HepG2 (cell line): ENCODE results near the gene CERS6.

Source experiments
- BRD4 ChIP-seq: sonication (generic); formaldehyde crosslinking; IDR thresholded peaks from 2 replicates; pipeline ENCODE4 v1.4.0; 2020; ENCODE audit warnings: missing genetic modification reagents
- ETV6 ChIP-seq: sonication (generic); formaldehyde crosslinking; conservative IDR thresholded peaks from 2 replicates; pipeline ENCODE4 v1.4.0; 2020; ENCODE audit warnings: missing genetic modification reagents
- RAD21 ChIP-seq: fragments of 450-650 bp; formaldehyde crosslinking; IDR thresholded peaks from 2 replicates; pipeline ENCODE4 v1.5.0; 2020; ENCODE audit warnings: mild to moderate bottlenecking
- STAT5B ChIP-seq: sonication (generic); formaldehyde crosslinking; IDR thresholded peaks from 2 replicates; pipeline ENCODE4 v1.4.0; 2020; ENCODE audit warnings: missing genetic modification reagents
- TAF1 ChIP-seq: sonication (generic); formaldehyde crosslinking; IDR thresholded peaks from 2 replicates; pipeline ENCODE4 v1.4.0; 2020; ENCODE audit warnings: missing genetic modification reagents
- TP53 ChIP-seq: sonication (generic); formaldehyde crosslinking; conservative IDR thresholded peaks from 2 replicates; pipeline ENCODE4 v1.4.0; 2020; ENCODE audit warnings: missing genetic modification reagents
- YY1 ChIP-seq: IDR thresholded peaks from 2 replicates; pipeline ENCODE4 v1.6.1; 2011; ENCODE audit warnings: low read length, low read depth, moderate library complexity, mild to moderate bottlenecking; ENCODE audit not compliant: insufficient read depth, insufficient replicate concordance
- ZNF546 ChIP-seq: sonication (generic); formaldehyde crosslinking; conservative IDR thresholded peaks from 2 replicates; pipeline ENCODE4 v1.8.1; 2023; ENCODE audit warnings: mild to moderate bottlenecking, missing genetic modification reagents
- TF ChIP-seq, protein P1 (sequence below): IDR thresholded peaks from 2 replicates; pipeline ENCODE4 v1.6.1; 2012; ENCODE audit warnings: inconsistent platforms
- TF ChIP-seq, protein P2 (sequence below): sonication (generic); formaldehyde crosslinking; IDR thresholded peaks from 2 replicates; pipeline ENCODE4 v1.4.0; 2020; ENCODE audit warnings: missing genetic modification reagents
- TF ChIP-seq, protein P3 (sequence below): sonication (generic); formaldehyde crosslinking; IDR thresholded peaks from 2 replicates; pipeline ENCODE4 v1.8.1; 2023; ENCODE audit warnings: mild to moderate bottlenecking, inconsistent platforms, moderate library complexity, missing genetic modification reagents, borderline replicate concordance
- TF ChIP-seq, protein P4 (sequence below): sonication (generic); IDR thresholded peaks from 2 replicates; pipeline ENCODE4 v1.6.1; 2016; ENCODE audit warnings: low read depth, borderline replicate concordance

DNA sequence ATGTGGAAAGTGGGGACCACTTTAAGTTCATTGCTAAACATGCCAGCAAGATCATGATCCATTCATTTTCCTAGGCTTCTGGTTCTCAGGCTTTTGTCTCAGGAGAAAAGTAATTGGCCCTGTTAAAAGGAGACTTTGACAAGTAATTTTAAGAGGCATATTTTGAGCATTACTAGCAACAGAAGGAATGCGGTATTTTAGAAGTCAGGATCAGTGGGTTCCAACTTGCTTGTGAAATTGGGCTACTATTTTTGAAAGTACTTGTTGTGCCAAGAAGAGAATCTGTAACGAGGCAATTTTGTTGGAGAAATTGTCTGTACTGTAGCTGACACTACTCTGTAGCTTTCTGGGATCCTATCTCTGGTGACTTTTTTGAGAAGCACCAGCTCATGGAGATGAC lies 59.4 kb downstream of the CERS6 start:
- TF ChIP-seq STAT5B (CRISPR knock-in tag) (no peak), RAD21 (no peak), TAF1 (CRISPR knock-in tag) (no peak), BRD4 (CRISPR knock-in tag) (no peak), TP53 (no peak), YY1 (no peak), ZNF546 (CRISPR knock-in tag) (no peak), ETV6 (CRISPR knock-in tag) (no peak)
- TF ChIP-seq, protein P1, sequence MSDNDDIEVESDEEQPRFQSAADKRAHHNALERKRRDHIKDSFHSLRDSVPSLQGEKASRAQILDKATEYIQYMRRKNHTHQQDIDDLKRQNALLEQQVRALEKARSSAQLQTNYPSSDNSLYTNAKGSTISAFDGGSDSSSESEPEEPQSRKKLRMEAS, result no peak
- TF ChIP-seq, protein P2, sequence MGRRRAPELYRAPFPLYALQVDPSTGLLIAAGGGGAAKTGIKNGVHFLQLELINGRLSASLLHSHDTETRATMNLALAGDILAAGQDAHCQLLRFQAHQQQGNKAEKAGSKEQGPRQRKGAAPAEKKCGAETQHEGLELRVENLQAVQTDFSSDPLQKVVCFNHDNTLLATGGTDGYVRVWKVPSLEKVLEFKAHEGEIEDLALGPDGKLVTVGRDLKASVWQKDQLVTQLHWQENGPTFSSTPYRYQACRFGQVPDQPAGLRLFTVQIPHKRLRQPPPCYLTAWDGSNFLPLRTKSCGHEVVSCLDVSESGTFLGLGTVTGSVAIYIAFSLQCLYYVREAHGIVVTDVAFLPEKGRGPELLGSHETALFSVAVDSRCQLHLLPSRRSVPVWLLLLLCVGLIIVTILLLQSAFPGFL (CRISPR knock-in tag), result no peak
- TF ChIP-seq, protein P3, sequence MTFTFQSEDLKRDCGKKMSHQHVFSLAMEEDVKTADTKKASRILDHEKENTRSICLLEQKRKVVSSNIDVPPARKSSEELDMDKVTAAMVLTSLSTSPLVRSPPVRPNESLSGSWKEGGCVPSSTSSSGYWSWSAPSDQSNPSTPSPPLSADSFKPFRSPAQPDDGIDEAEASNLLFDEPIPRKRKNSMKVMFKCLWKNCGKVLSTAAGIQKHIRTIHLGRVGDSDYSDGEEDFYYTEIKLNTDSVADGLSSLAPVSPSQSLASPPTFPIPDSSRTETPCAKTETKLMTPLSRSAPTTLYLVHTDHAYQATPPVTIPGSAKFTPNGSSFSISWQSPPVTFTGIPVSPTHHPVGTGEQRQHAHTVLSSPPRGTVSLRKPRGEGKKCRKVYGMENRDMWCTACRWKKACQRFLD (CRISPR knock-in tag), result no peak
- TF ChIP-seq, protein P4, sequence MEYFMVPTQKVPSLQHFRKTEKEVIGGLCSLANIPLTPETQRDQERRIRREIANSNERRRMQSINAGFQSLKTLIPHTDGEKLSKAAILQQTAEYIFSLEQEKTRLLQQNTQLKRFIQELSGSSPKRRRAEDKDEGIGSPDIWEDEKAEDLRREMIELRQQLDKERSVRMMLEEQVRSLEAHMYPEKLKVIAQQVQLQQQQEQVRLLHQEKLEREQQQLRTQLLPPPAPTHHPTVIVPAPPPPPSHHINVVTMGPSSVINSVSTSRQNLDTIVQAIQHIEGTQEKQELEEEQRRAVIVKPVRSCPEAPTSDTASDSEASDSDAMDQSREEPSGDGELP, result no peak
